ENCODE results near the gene HOMER1.

Gene HOMER1

GRCh38 chr5:79491690-79492317, 22.1 kb downstream of the HOMER1 start:
- in situ Hi-C loops (cut with MboI; ENCODE audit: low sequenced_read_pairs) = no loop called here

- in situ Hi-C loops (cut with MboI; ENCODE audit: low sequenced_read_pairs) = no loop called here
Observed at GRCh38 chr5:79490323-79490936, 23.5 kb downstream of the HOMER1 start.

GRCh38 chr5:79489773-79490172, 24.2 kb downstream of the HOMER1 start:
- in situ Hi-C loops (cut with MboI; ENCODE audit: low sequenced_read_pairs) = no loop called here

- in situ Hi-C loops (cut with MboI; ENCODE audit: low sequenced_read_pairs) = no loop called here
Observed at GRCh38 chr5:79488775-79489174, 25.2 kb downstream of the HOMER1 start.

- in situ Hi-C loops (cut with MboI; ENCODE audit: low sequenced_read_pairs) = no loop called here
Observed at GRCh38 chr5:79488058-79488457, 25.9 kb downstream of the HOMER1 start.

GRCh38 chr5:79487251-79487650, 26.7 kb downstream of the HOMER1 start:
- in situ Hi-C loops (cut with MboI; ENCODE audit: low sequenced_read_pairs) = no loop called here

- in situ Hi-C loops (cut with MboI; ENCODE audit: low sequenced_read_pairs) = no loop called here
Observed at GRCh38 chr5:79486116-79486515, 27.8 kb downstream of the HOMER1 start.

- in situ Hi-C loops (cut with MboI; ENCODE audit: low sequenced_read_pairs) = no loop called here
Observed at GRCh38 chr5:79484731-79485130, 29.2 kb downstream of the HOMER1 start.

GRCh38 chr5:79481574-79481973, 32.4 kb downstream of the HOMER1 start:
- in situ Hi-C loops (cut with MboI; ENCODE audit: low sequenced_read_pairs) = no loop called here

- in situ Hi-C loops (cut with MboI; ENCODE audit: low sequenced_read_pairs) = no loop called here
Observed at GRCh38 chr5:79480991-79481390, 32.9 kb downstream of the HOMER1 start.

- in situ Hi-C loops (cut with MboI; ENCODE audit: low sequenced_read_pairs) = no loop called here
Observed at GRCh38 chr5:79475152-79475466, 38.8 kb downstream of the HOMER1 start.

GRCh38 chr5:79474367-79475151, 39.4 kb downstream of the HOMER1 start:
- in situ Hi-C loops (cut with MboI; ENCODE audit: low sequenced_read_pairs) = no loop called here

- in situ Hi-C loops (cut with MboI; ENCODE audit: low sequenced_read_pairs) = no loop called here
Observed at GRCh38 chr5:79471556-79471955, 42.4 kb downstream of the HOMER1 start.

- in situ Hi-C loops (cut with MboI; ENCODE audit: low sequenced_read_pairs) = no loop called here
Observed at GRCh38 chr5:79464695-79465332, 49.1 kb downstream of the HOMER1 start.

GRCh38 chr5:79464278-79464677, 49.7 kb downstream of the HOMER1 start:
- in situ Hi-C loops (cut with MboI; ENCODE audit: low sequenced_read_pairs) = no loop called here

GRCh38 chr5:79459626-79460025, 54.3 kb downstream of the HOMER1 start:
- in situ Hi-C loops (cut with MboI; ENCODE audit: low sequenced_read_pairs) = no loop called here

- in situ Hi-C loops (cut with MboI; ENCODE audit: low sequenced_read_pairs) = no loop called here
Observed at GRCh38 chr5:79456890-79457583, 56.9 kb downstream of the HOMER1 start.

GRCh38 chr5:79456400-79456799, 57.5 kb downstream of the HOMER1 start:
- in situ Hi-C loops (cut with MboI; ENCODE audit: low sequenced_read_pairs) = no loop called here

GRCh38 chr5:79454043-79454442, 59.9 kb downstream of the HOMER1 start:
- in situ Hi-C loops (cut with MboI; ENCODE audit: low sequenced_read_pairs) = no loop called here

- in situ Hi-C loops (cut with MboI; ENCODE audit: low sequenced_read_pairs) = no loop called here
Observed at GRCh38 chr5:79448336-79448735, 65.6 kb downstream of the HOMER1 start.

GRCh38 chr5:79436821-79437220, 77.1 kb downstream of the HOMER1 start:
- in situ Hi-C loops (cut with MboI; ENCODE audit: low sequenced_read_pairs) = no loop called here

Data from hTERT RPE-1 (cell line).